GM21619 (cell line): ENCODE data around the gene GRPEL2.

Source experiments
- ATAC-seq: cut with Tn5 transposase; IDR thresholded peaks from one replicate; pipeline ENCODE4 v1.9.1; 2021; ENCODE audit not compliant: unreplicated experiment

The GRPEL2 gene

GRCh38 chr5:149317281-149318048, 27.8 kb upstream of the GRPEL2 start:
- peak; percentile 68 for ATAC-seq

DNA sequence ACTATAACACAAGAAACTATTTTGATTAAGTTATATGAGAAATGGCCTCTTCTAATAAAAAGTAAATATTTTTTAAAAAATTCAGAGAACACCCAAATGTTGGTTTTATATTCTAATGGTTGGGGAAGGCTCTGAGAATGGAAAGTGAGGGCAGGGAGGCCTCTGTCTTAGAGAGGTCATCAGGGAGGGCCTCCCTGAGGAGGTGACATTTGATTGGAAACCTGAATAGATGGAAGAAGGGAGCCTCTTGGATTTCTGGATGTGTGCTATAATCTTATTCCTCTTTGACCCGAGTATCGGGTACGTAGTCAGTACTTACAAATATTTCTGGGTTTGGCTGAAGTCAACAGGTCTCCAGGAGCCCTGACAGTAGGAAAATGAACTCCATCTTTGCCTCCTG, 26.1 kb upstream of the GRPEL2 start:
- no peak for ATAC-seq

- no peak for ATAC-seq
These were observed 24.4 kb upstream of the GRPEL2 start for GRCh38 chr5:149320791-149321330.

GRCh38 chr5:149322518-149322917, 22.8 kb upstream of the GRPEL2 start:
- ATAC-seq = no peak

- ATAC-seq = no peak
These were observed 22.1 kb upstream of the GRPEL2 start for GRCh38 chr5:149323210-149323609.

DNA sequence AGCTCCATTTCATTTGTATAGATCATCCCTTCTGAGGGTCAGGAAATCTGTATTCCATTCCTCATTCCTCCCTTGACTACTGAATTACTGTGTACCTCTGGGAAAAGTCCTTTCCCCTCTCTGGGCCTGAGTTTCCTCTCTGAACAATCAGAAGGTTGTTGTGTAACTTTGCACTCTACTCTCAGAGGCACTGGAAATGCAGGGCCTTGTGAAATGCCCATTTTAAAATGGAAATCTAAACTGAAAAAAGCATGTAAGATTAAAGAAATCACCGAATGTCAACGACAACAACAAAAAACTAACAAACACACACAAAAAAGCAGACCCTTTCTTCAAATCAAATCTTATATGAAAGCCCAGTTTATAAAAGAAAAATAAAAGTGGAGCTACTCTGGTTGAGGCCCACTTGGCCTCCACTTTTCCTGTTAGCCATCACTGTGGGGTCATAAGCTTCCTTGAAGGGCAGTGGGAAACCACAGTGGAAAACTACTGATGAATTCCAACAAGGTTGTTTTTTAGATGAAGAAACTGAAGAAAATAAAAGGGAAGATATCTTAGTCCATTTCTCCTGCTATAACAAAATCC, 21.6 kb upstream of the GRPEL2 start:
- no peak for ATAC-seq

DNA sequence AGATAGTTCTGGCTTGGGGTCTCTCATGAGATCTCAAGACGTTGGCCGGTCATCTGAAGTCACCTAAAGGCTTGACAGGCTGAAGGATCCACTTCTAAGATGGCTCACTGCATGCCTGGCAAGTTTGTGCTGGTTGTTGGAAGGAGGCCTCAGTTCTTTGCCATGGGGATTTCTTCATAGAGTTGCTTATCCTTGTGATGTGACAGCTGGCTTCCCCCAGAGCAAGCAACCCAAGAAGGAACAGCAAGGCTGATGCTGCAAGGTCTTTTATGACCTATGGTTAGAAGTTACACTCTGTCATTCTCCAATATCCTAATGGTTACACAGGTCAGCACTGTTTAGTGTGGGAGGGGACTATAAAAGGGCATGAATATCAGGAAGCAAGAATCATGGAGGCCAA, 20.7 kb upstream of the GRPEL2 start:
- no peak for ATAC-seq

GRCh38 chr5:149325166-149325735, 20.0 kb upstream of the GRPEL2 start:
- ATAC-seq = no peak

GRCh38 chr5:149325894-149326293, 19.4 kb upstream of the GRPEL2 start:
- no peak for ATAC-seq

DNA sequence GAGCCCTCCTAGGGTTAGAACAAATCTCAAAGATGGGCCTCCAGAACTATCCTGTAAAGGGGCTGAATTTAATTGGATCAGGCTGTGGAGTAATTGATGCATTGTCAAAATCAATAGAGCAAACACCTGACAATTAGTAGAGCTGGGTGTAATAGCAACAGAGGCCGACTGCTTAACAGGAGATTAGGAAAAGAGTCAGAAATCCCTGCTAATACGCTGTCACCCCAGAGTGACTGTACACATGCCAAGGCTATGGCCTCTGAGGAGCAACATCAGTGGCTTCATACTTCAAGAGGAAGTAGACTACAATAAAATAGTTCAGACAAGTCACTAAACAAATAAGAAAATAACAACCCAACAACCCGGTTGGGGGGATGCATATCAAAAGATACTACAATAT, 18.7 kb upstream of the GRPEL2 start:
- ATAC-seq = no peak

DNA sequence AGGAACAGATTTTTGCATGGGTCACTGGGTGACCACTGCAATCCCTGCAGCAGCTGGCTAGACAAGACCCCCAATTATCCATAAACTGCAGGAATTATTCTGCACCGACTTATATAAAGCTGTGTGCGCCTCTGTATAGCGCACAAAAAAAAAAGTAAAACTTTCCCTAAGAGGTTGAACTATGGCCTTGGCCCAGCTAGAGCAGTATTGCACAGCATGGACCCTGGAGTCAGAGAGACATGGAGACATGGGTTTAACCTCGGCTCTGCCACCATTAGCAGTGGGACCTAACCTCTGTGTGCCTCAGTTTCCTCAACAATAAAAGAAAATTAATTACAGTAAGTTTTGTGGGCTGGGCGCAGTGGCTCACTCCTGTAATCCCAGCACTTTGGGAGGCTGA, 17.1 kb upstream of the GRPEL2 start:
- no peak for ATAC-seq

DNA sequence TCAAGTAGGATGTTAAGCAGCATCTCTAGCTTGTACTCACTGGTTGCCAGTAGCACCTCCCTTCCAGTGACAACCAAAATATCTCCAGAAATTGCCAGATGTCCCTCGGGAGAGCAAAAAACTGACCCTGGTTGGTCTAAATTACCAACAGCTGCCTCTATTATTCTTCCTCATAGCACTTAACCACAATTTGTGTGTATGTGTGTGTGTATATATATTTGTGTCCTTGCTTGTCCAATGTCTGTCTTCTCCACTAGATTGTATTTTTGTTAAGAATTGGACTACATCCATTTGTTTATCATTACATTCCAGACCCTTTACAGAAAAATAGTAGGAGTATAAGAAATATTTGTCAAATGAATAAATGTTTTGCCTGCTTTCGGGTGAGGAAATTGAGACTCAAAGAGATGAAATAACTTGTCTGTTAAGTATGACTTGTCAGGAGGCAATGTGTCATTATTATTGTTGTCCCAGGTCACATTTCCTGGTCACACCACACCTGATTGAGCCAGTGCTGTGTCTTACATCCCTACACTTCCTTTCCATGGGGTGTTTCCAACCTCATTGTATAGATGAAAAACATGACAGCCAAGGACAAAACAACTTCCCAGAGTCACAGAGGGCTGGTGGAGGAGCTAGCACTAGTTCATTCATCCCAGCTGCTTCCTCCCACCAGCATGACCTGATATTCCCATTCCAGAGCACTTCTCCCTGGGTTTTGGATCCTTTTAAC, 11.4 kb upstream of the GRPEL2 start:
- no peak for ATAC-seq

DNA sequence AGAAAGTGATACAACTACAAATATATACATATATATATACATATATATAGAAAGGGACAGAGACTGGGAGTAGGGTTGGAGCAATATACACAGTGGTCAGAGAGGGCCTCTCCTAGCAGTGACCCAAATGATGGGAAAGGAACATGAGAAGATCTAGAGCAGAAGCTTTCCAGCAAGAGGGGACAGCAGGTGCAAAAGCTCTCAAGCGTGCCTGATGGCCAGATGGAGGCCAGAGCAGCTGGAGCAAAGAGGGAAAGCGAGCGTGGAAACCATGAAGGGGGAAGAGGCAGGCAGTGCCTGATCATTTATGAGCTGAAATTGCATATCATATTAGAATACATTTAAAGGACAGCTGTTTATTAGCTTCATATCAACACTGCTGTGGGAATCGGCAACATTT, 7.6 kb upstream of the GRPEL2 start:
- ATAC-seq = no peak

GRCh38 chr5:149338364-149338763, 6.9 kb upstream of the GRPEL2 start:
- ATAC-seq = no peak

DNA sequence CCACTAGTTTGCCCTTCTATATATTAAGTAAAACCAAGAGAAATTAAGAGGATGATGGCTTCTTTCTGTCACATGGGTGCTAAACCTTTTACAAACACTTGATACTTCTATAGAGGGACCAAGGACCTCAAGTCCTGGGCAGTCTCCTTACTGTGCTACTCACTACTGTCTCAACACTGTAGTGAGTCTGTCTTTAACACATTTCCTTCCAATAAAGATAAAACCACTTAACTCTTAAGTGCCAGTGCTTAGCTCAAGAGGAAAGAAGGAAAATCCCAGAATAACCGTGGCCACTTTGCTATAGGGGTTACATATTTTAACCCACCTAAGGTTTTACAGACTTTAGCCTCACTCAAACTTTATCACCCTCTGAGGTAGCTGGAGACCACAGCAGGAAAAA, 4.4 kb upstream of the GRPEL2 start:
- ATAC-seq = no peak

GRCh38 chr5:149341876-149342275, 3.4 kb upstream of the GRPEL2 start:
- no peak for ATAC-seq

DNA sequence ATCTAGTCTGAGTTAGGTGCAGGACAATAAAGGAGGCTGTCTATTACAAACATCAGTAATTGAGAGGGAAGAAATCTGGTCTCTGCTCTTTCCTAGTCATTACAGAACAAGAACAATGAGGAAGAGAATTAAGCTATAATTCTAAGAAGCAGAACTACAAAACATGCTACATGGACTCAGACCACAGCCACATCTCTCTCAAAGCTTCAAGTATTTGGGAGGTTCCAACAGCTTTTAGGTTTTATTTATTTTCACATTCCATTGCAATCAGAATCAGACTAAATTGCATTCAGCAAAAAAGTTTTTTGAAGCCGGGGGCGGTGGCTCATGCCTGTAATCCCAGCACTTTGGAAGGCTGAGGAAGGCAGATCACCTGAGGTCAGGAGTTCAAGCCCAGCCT, 1.1 kb upstream of the GRPEL2 start:
- ATAC-seq = no peak

DNA sequence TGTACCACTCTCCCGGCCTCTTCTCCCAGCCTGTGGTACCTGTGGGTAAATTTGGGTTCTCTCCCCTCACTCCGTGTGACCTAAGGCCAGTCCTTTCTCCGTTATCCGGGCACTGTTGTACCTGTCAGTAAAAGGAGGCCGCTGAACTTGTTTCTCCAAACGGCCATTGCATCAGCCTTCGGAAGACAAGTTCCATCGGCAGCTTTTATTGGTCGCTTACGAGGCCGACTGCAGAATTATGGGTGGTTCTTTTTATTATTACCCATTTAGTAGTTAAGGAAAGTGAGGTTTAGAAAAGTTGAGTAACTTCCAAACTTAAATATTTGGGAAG, 558 bp downstream of the GRPEL2 start:
- peak; percentile 4 for ATAC-seq

- ATAC-seq = no peak
These were observed 3.2 kb downstream of the GRPEL2 start for GRCh38 chr5:149348518-149348917.

GRCh38 chr5:149349382-149349781, 4.1 kb downstream of the GRPEL2 start:
- no peak for ATAC-seq

GRCh38 chr5:149352169-149352568, 6.9 kb downstream of the GRPEL2 start:
- no peak for ATAC-seq

- no peak for ATAC-seq
These were observed 8.6 kb downstream of the GRPEL2 start for GRCh38 chr5:149353911-149354310.
